ENCODE results near the gene SLC29A4.

- no peak for TF ChIP-seq CTCF (optimal IDR thresholded peaks at IDR 0.05 in 1 of 3, IDR thresholded peaks at IDR 0.05 in 1 of 3, conservative IDR thresholded peaks at IDR 0.05 in 1 of 3; ENCODE audit: extremely low read depth in 1 of 3, insufficient read depth in 2 of 3, low read length in 3 of 3)
- TF ChIP-seq EZH2 (IDR thresholded peaks at IDR 0.05; ENCODE audit: low read length) = no peak
Observed at GRCh38 chr7:5330288-5330687, 47.5 kb downstream of the SLC29A4 start.

Measured in keratinocyte (primary cell).